IPS DF 6.9 (cell line): ENCODE results near the gene PAX5.

ENCODE experiments used
- DNase-seq: peaks from one replicate; pipeline ENCODE4 v3.0.0-alpha.2; 2013; ENCODE audit warnings: low read depth, low spot score
- H3K27ac ChIP-seq: one replicate; pipeline ENCODE4 v1.5.1; 2013; ENCODE audit warnings: low read length, control low read depth
- H3K27me3 ChIP-seq: 2 replicates; pipeline ENCODE4 v1.6.1; 2013; ENCODE audit warnings: mild to moderate bottlenecking, low read length; ENCODE audit not compliant: control insufficient read depth, insufficient read depth
- H3K36me3 ChIP-seq: 2 replicates; pipeline ENCODE4 v1.6.1; 2013; ENCODE audit warnings: low read length; ENCODE audit not compliant: control insufficient read depth, insufficient read depth
- H3K4me1 ChIP-seq: 2 replicates; pipeline ENCODE4 v1.6.1; 2013; ENCODE audit warnings: low read length; ENCODE audit not compliant: control insufficient read depth, insufficient read depth
- H3K4me3 ChIP-seq: 2 replicates; pipeline ENCODE4 v1.5.1; 2013; ENCODE audit warnings: mild to moderate bottlenecking, low read length
- H3K9me3 ChIP-seq: 2 replicates; pipeline ENCODE4 v1.6.1; 2013; ENCODE audit warnings: low read length, inconsistent platforms; ENCODE audit not compliant: control insufficient read depth, insufficient read depth
- WGBS: extraction: QIAGEN DNeasy Blood & Tissue Kit; methylation state at CpG from one replicate; pipeline ENCODE4 v1.1.7; 2013; ENCODE audit warnings: mixed read lengths, missing lambda C conversion rate; ENCODE audit not compliant: insufficient read length, insufficient coverage; 5-methylcytosine and 5-hydroxymethylcytosine counted together

The PAX5 gene

GRCh38 chr9:37001459-37001858 lies 32.6 kb downstream of the PAX5 start:
- no peak overlapping the region for H3K27ac ChIP-seq
- WGBS, result no CpG with 5 or more reads among the region's 9 CpGs
- H3K27me3 ChIP-seq, result peaks cover 17% of the 10 kb centered on the region
- no peak overlapping the region for H3K4me3 ChIP-seq
- no peaks in the 10 kb centered on the region for H3K36me3 ChIP-seq
- no peaks in the 10 kb centered on the region for H3K9me3 ChIP-seq
- no peaks in the 10 kb centered on the region; the same call in 1 of the 2 replicates for H3K4me1 ChIP-seq
- DNase-seq, result no peak

- Histone ChIP-seq H3K27ac (no peak overlapping the region), H3K9me3 (no peaks in the 10 kb centered on the region), H3K27me3 (peaks cover 14% of the 10 kb centered on the region), H3K36me3 (no peaks in the 10 kb centered on the region), H3K4me3 (no peak overlapping the region), H3K4me1 (peaks cover 2% of the 10 kb centered on the region)
- DNase-seq, result no peak
- WGBS, result no CpG with 5 or more reads among the region's 8 CpGs
These were observed 34.2 kb downstream of the PAX5 start for GRCh38 chr9:36999728-37000333.

GRCh38 chr9:36997414-36997813 lies 36.7 kb downstream of the PAX5 start:
- peaks cover 3% of the 10 kb centered on the region for H3K4me1 ChIP-seq

GRCh38 chr9:36996706-36997086 lies 37.4 kb downstream of the PAX5 start:
- H3K27me3 ChIP-seq, result no peaks in the 10 kb centered on the region; the same call in 1 of the 2 replicates
- no peak for DNase-seq
- H3K4me1 ChIP-seq, result peaks cover 3% of the 10 kb centered on the region

More at GRCh38 chr9:36997414-36997813, 36.7 kb downstream of the PAX5 start:
- Histone ChIP-seq H3K27ac (no peak overlapping the region), H3K36me3 (no peaks in the 10 kb centered on the region), H3K4me3 (no peak overlapping the region), H3K27me3 (peaks cover 6% of the 10 kb centered on the region), H3K9me3 (no peaks in the 10 kb centered on the region)
- no peak for DNase-seq
- WGBS, result no CpG with 5 or more reads among the region's 12 CpGs

GRCh38 chr9:36995927-36996705 lies 38.0 kb downstream of the PAX5 start:
- Histone ChIP-seq H3K4me3 (no peak overlapping the region), H3K4me1 (peaks cover 3% of the 10 kb centered on the region), H3K9me3 (no peaks in the 10 kb centered on the region), H3K36me3 (no peaks in the 10 kb centered on the region), H3K27me3 (no peaks in the 10 kb centered on the region; the same call in 1 of the 2 replicates), H3K27ac (no peak overlapping the region)
- WGBS, result no CpG with 5 or more reads among the region's 16 CpGs
- DNase-seq, result peak; percentile 63

More at GRCh38 chr9:36996706-36997086, 37.4 kb downstream of the PAX5 start:
- H3K27ac ChIP-seq, result no peak overlapping the region
- H3K9me3 ChIP-seq, result no peaks in the 10 kb centered on the region
- no peak overlapping the region for H3K4me3 ChIP-seq
- no peaks in the 10 kb centered on the region for H3K36me3 ChIP-seq
- 100% methylated on average over 2 of the region's 5 CpGs for WGBS

GRCh38 chr9:36993933-36994764 lies 39.9 kb downstream of the PAX5 start:
- no peaks in the 10 kb centered on the region for H3K9me3 ChIP-seq
- H3K27me3 ChIP-seq, result peaks cover 6% of the 10 kb centered on the region
- no CpG with 5 or more reads among the region's 19 CpGs for WGBS
- DNase-seq, result no peak
- H3K36me3 ChIP-seq, result no peaks in the 10 kb centered on the region
- H3K4me1 ChIP-seq, result peaks cover 3% of the 10 kb centered on the region
- no peak overlapping the region for H3K27ac ChIP-seq
- H3K4me3 ChIP-seq, result no peak overlapping the region

GRCh38 chr9:36992501-36993316 lies 41.4 kb downstream of the PAX5 start:
- peaks cover 3% of the 10 kb centered on the region for H3K4me1 ChIP-seq
- no peaks in the 10 kb centered on the region for H3K36me3 ChIP-seq
- no peak for DNase-seq
- H3K9me3 ChIP-seq, result no peaks in the 10 kb centered on the region
- H3K4me3 ChIP-seq, result no peak overlapping the region
- H3K27me3 ChIP-seq, result peaks cover 19% of the 10 kb centered on the region
- no CpG with 5 or more reads among the region's 7 CpGs for WGBS
- H3K27ac ChIP-seq, result no peak overlapping the region

- WGBS, result no CpG with 5 or more reads among the region's 6 CpGs
- Histone ChIP-seq H3K4me1 (peaks cover 5% of the 10 kb centered on the region), H3K9me3 (no peaks in the 10 kb centered on the region), H3K4me3 (no peak overlapping the region), H3K27ac (no peak overlapping the region), H3K36me3 (no peaks in the 10 kb centered on the region), H3K27me3 (peaks cover 29% of the 10 kb centered on the region)
- DNase-seq, result peak; percentile 54
These were observed 42.4 kb downstream of the PAX5 start for GRCh38 chr9:36991516-36992134.

GRCh38 chr9:36988848-36989247 lies 45.2 kb downstream of the PAX5 start:
- peaks cover 4% of the 10 kb centered on the region; the same call in 1 of the 2 replicates for H3K4me1 ChIP-seq
- no peaks in the 10 kb centered on the region for H3K36me3 ChIP-seq
- no peak overlapping the region for H3K4me3 ChIP-seq
- H3K27ac ChIP-seq, result no peak overlapping the region
- WGBS, result no CpG with 5 or more reads among the region's 6 CpGs
- no peaks in the 10 kb centered on the region for H3K9me3 ChIP-seq
- no peak for DNase-seq
- peaks cover 50% of the 10 kb centered on the region for H3K27me3 ChIP-seq
